ENCODE results near the gene LRRC27.

LRRC27 gene

DNA sequence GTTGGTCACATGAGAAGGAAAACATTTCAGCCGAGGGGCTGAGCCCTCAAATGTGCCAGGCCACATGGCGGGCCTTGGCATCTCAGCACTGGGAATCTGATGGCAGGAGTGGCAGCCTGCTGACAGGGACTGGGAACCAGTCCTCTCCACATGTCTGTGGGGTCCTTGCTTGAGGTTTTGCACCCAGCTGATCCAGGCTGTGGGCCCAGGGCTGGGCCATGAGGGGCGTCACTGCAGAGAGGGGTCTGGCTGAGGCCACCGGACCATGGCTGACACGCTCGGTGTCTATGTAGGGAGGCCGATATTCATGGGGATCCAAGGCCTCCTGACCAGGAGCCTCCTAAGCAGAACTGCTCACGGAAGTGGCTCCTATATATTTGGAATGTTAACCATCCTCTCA is 34.0 kb downstream of the LRRC27 start:
- Histone ChIP-seq H3K4me3 (ENCODE audit: insufficient read depth, low read length, poor library complexity, severe bottlenecking) (no peak overlapping the region), H3K27me3 (ENCODE audit: low read length) (no peaks in the 10 kb centered on the region), H4K20me1 (ENCODE audit: low read depth, low read length) (no peaks in the 10 kb centered on the region; the same call in 1 of the 2 replicates), H3K9ac (ENCODE audit: low read length) (no peak overlapping the region), H3K4me2 (ENCODE audit: low read depth, low read length, poor library complexity, severe bottlenecking) (no peak overlapping the region), H3K27ac (ENCODE audit: low read depth, low read length) (no peak overlapping the region), H3K79me2 (ENCODE audit: insufficient read depth, low read length) (no peaks in the 10 kb centered on the region), H3F3A (ENCODE audit: insufficient read depth) (no peaks in the 10 kb centered on the region), H3K9me2 (replicated peaks; ENCODE audit: insufficient read depth, low read length) (no peaks in the 10 kb centered on the region), H2AFZ (ENCODE audit: low read depth, low read length, severe bottlenecking) (no peak overlapping the region), H3K9me3 (ENCODE audit: insufficient read depth, low read length) (no peaks in the 10 kb centered on the region), H3K36me3 (ENCODE audit: low read length) (no peaks in the 10 kb centered on the region)
- TF ChIP-seq, protein P1, sequence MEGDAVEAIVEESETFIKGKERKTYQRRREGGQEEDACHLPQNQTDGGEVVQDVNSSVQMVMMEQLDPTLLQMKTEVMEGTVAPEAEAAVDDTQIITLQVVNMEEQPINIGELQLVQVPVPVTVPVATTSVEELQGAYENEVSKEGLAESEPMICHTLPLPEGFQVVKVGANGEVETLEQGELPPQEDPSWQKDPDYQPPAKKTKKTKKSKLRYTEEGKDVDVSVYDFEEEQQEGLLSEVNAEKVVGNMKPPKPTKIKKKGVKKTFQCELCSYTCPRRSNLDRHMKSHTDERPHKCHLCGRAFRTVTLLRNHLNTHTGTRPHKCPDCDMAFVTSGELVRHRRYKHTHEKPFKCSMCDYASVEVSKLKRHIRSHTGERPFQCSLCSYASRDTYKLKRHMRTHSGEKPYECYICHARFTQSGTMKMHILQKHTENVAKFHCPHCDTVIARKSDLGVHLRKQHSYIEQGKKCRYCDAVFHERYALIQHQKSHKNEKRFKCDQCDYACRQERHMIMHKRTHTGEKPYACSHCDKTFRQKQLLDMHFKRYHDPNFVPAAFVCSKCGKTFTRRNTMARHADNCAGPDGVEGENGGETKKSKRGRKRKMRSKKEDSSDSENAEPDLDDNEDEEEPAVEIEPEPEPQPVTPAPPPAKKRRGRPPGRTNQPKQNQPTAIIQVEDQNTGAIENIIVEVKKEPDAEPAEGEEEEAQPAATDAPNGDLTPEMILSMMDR (IDR thresholded peaks at IDR 0.05; ENCODE audit: insufficient read depth, low read length, poor library complexity, severe bottlenecking) = no peak
- no peak for TF ChIP-seq EZH2phosphoT487 (conservative IDR thresholded peaks at IDR 0.05; ENCODE audit: low read length)

DNA sequence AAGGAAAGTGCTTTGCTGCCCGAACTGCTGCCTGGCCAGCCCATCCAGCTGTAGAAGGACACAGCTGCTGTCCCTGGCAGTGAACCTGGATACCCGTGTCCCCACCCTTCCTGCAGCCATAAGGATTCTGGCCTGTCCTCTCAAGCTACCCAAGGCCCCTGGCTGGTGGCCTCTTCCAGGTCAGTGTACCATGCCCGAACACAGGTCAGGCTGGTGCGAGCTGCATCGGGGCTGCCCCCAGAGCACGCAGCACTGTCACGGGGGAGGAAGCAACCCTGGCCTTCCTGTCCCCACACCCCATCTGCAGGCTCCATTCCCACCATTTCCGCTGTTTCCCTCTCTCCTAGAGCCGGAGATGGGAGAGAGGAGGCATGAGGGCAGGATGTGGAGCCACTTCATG is 34.5 kb downstream of the LRRC27 start:
- no peak overlapping the region for H2AFZ ChIP-seq (ENCODE audit: low read depth, low read length, severe bottlenecking)
- no peaks in the 10 kb centered on the region for H3K9me2 ChIP-seq (replicated peaks; ENCODE audit: insufficient read depth, low read length)
- H3K27ac ChIP-seq (ENCODE audit: low read depth, low read length) = no peak overlapping the region
- H3K4me3 ChIP-seq (ENCODE audit: insufficient read depth, low read length, poor library complexity, severe bottlenecking) = no peak overlapping the region
- H3K27me3 ChIP-seq (ENCODE audit: low read length) = no peaks in the 10 kb centered on the region
- no peaks in the 10 kb centered on the region; the same call in 1 of the 2 replicates for H4K20me1 ChIP-seq (ENCODE audit: low read depth, low read length)
- H3K4me2 ChIP-seq (ENCODE audit: low read depth, low read length, poor library complexity, severe bottlenecking) = no peak overlapping the region
- no peak overlapping the region for H3K9ac ChIP-seq (ENCODE audit: low read length)
- TF ChIP-seq EZH2phosphoT487 (conservative IDR thresholded peaks at IDR 0.05; ENCODE audit: low read length) = no peak
- TF ChIP-seq, protein P1 (IDR thresholded peaks at IDR 0.05; ENCODE audit: insufficient read depth, low read length, poor library complexity, severe bottlenecking) = no peak
- H3K9me3 ChIP-seq (ENCODE audit: insufficient read depth, low read length) = no peaks in the 10 kb centered on the region
- H3K36me3 ChIP-seq (ENCODE audit: low read length) = no peaks in the 10 kb centered on the region
- no peaks in the 10 kb centered on the region for H3F3A ChIP-seq (ENCODE audit: insufficient read depth)
- no peaks in the 10 kb centered on the region for H3K79me2 ChIP-seq (ENCODE audit: insufficient read depth, low read length)

DNA sequence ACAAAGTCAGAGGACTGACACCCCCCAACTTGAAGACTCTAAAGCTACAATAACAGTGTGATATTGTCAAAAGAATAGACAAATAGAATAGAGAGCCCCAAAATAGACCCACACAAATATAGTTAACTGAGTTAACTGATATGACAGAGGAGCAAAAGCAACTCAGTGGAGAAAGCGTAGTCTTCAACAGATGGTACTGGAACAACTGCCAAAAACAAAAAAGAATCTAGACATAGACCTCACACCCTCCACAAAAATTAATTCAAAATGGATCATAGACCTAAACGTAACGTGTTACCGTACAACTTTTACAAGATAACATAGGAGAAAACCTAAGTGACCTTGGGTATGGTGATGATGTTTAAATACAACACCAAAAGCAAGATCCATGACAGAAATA is 36.4 kb downstream of the LRRC27 start:
- Histone ChIP-seq H3K4me3 (ENCODE audit: insufficient read depth, low read length, poor library complexity, severe bottlenecking) (no peak overlapping the region), H3K9me2 (replicated peaks; ENCODE audit: insufficient read depth, low read length) (no peaks in the 10 kb centered on the region), H3F3A (ENCODE audit: insufficient read depth) (no peaks in the 10 kb centered on the region), H3K27ac (ENCODE audit: low read depth, low read length) (no peak overlapping the region), H3K9me3 (ENCODE audit: insufficient read depth, low read length) (no peaks in the 10 kb centered on the region), H3K36me3 (ENCODE audit: low read length) (no peaks in the 10 kb centered on the region), H3K27me3 (ENCODE audit: low read length) (no peaks in the 10 kb centered on the region), H4K20me1 (ENCODE audit: low read depth, low read length) (no peaks in the 10 kb centered on the region), H3K4me2 (ENCODE audit: low read depth, low read length, poor library complexity, severe bottlenecking) (no peak overlapping the region), H3K79me2 (ENCODE audit: insufficient read depth, low read length) (no peaks in the 10 kb centered on the region), H3K9ac (ENCODE audit: low read length) (no peak overlapping the region), H2AFZ (ENCODE audit: low read depth, low read length, severe bottlenecking) (no peak overlapping the region)
- no peak for TF ChIP-seq EZH2phosphoT487 (conservative IDR thresholded peaks at IDR 0.05; ENCODE audit: low read length)
- TF ChIP-seq, protein P1 (IDR thresholded peaks at IDR 0.05; ENCODE audit: insufficient read depth, low read length, poor library complexity, severe bottlenecking) = no peak

Data from SU-DHL-6 (cell line).